Transverse colon (tissue), 4 donors: ENCODE data around the gene SLFNL1. TPM values are rescaled to one million over a fixed set of nuclear protein-coding genes. Genes with fewer than 3 reads are reported as not detected.
A peak's percentile ranks its signal among the peaks of the same experiment; 100 is the strongest.

Experiments used
- DNase-seq: peaks from one replicate; pipeline ENCODE4 v3.0.0-alpha.2; 2019
- H3K27ac ChIP-seq, 4 donors: fragments of 200-600 bp; sonication (generic); 2 replicates each; pipeline ENCODE4 v1.5.1; 2016 to 2018; ENCODE audit warnings: inconsistent platforms in 4 of 4
- H3K27me3 ChIP-seq: fragments of 200-600 bp; sonication (generic); 2 replicates; pipeline ENCODE4 v1.5.1; 2017; ENCODE audit warnings: inconsistent platforms
- H3K36me3 ChIP-seq, 4 donors: fragments of 200-600 bp; sonication (generic); 2 replicates each; pipeline ENCODE4 v1.5.1; 2017 to 2019; ENCODE audit warnings: inconsistent platforms in 4 of 4
- H3K4me1 ChIP-seq, 4 donors: fragments of 200-600 bp; sonication (generic); 2 replicates each; pipeline ENCODE4 v1.5.1; 2017 to 2020; ENCODE audit warnings: inconsistent platforms in 4 of 4
- H3K4me3 ChIP-seq, 4 donors: fragments of 200-600 bp; sonication (generic); 1 replicate in 1 of 4; 2 replicates in 3 of 4; pipeline versions ENCODE4 v1.5.1 to v1.6.1; 2017 to 2019; ENCODE audit warnings: inconsistent platforms in 4 of 4
- H3K9me3 ChIP-seq, 2 donors: fragments of 200-600 bp; sonication (generic); 2 replicates each; pipeline ENCODE4 v1.5.1; 2017 to 2019; ENCODE audit warnings: inconsistent platforms in 2 of 2
- EP300 ChIP-seq: sonication (generic); formaldehyde crosslinking; IDR thresholded peaks from one replicate; pipeline ENCODE4 v1.6.1; 2017; ENCODE audit warnings: antibody characterized with exemption, low read depth
- POLR2A ChIP-seq: fragments of 450-650 bp; IDR thresholded peaks from one replicate; pipeline ENCODE4 v1.6.1; 2016; ENCODE audit warnings: antibody characterized with exemption, mild to moderate bottlenecking, moderate library complexity
- POLR2AphosphoS5 ChIP-seq, 3 donors: sonication (generic); formaldehyde crosslinking; IDR thresholded peaks; one replicate each; pipeline ENCODE4 v1.6.1; 2016; ENCODE audit warnings: antibody characterized with exemption in 3 of 3
- WGBS, 2 donors: methylation state at CpG; one replicate each; pipeline ENCODE4 v1.1.5; 2018; ENCODE audit warnings: low coverage in 1 of 2; 5-methylcytosine and 5-hydroxymethylcytosine counted together
- in situ Hi-C, 4 donors: fragments of 200-750 bp; cut with MboI; loops; one replicate each; pipeline versions ENCODE4 v1.15.0 to v1.15.1; 2017; ENCODE audit warnings: low sequenced_read_pairs in 3 of 4, low pct_ligation_motif_present in 1 of 4, low pct_unique_long_range_greater_than_20kb in 1 of 4
- intact Hi-C: fragments of 100-400 bp; cut with DNase I; formaldehyde crosslinking; loops from one replicate; pipeline ENCODE4 v1.15.1; 2023; ENCODE audit warnings: low total_unique reads
- total RNA-seq, 4 donors: library from RNA; depleted of rRNA; stranded (reverse); fragments of >200 nt; gene quantifications; one replicate each; pipeline ENCODE4 v1.1.0, GENCODE V29; 2016
- TF ChIP-seq, protein P1 (sequence below), 5 experiments: fragments of 200-600 bp in 3 of 5; fragments of 450-650 bp in 2 of 5; sonication (generic) in 3 of 5; IDR thresholded peaks; 1 replicate in 2 of 5; 2 replicates in 3 of 5; pipeline ENCODE4 v1.5.1; 2016 to 2017; ENCODE audit warnings: antibody characterized with exemption in 5 of 5, inconsistent platforms in 3 of 5, mild to moderate bottlenecking in 2 of 5, moderate library complexity in 1 of 5

The SLFNL1 gene
- total RNA-seq, 4 donors from 2014 or later = 0.55 to 3.0 (median 1.3) TPM; not detected in 1

DNA sequence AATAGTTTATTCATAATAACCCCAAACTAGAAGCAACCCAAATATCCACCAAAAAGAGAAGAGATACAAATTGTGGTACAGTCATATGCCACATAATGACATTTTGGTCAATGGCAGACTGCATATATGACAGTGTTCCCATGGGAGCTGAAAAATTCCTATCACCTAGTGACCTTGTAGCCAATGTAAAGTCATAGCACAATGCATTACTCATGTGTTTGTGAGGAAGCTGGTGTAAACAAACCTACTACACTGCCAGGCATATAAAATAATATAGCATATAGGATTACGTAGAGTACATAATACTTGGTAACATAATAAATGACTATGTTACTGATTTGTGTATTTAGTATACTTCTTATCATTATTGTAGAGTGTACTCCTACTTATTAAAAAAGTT, 29.5 kb upstream of the SLFNL1 start:
- Histone ChIP-seq H3K27me3 (no peaks in the 10 kb centered on the region), H3K9me3 (no peaks in the 10 kb centered on the region), H3K36me3 (no peaks in the 10 kb centered on the region), H3K27ac (no peak overlapping the region), H3K4me1 (peaks cover 0 to 9% (median 2%) of the 10 kb centered on the region in 4 donors), H3K4me3 (no peak overlapping the region)
- TF ChIP-seq EP300 = no peak
- TF ChIP-seq, protein P1, sequence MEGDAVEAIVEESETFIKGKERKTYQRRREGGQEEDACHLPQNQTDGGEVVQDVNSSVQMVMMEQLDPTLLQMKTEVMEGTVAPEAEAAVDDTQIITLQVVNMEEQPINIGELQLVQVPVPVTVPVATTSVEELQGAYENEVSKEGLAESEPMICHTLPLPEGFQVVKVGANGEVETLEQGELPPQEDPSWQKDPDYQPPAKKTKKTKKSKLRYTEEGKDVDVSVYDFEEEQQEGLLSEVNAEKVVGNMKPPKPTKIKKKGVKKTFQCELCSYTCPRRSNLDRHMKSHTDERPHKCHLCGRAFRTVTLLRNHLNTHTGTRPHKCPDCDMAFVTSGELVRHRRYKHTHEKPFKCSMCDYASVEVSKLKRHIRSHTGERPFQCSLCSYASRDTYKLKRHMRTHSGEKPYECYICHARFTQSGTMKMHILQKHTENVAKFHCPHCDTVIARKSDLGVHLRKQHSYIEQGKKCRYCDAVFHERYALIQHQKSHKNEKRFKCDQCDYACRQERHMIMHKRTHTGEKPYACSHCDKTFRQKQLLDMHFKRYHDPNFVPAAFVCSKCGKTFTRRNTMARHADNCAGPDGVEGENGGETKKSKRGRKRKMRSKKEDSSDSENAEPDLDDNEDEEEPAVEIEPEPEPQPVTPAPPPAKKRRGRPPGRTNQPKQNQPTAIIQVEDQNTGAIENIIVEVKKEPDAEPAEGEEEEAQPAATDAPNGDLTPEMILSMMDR (IDR thresholded peaks at IDR 0.05) = no peak
- TF ChIP-seq POLR2A = no peak
- no peak for TF ChIP-seq POLR2AphosphoS5 (IDR thresholded peaks at IDR 0.05)
- WGBS, 2 donors = 81 to 89% methylated on average over 1 of the region's 1 CpG
- in situ Hi-C loops = no loop called here
- intact Hi-C loops = no loop called here
- DNase-seq = no peak

GRCh38 chr1:41048540-41048939, 27.0 kb upstream of the SLFNL1 start:
- Histone ChIP-seq H3K9me3 (no peaks in the 10 kb centered on the region), H3K4me1 (peaks cover 7 to 30% (median 16%) of the 10 kb centered on the region in 4 donors), H3K27ac (no peak overlapping the region), H3K27me3 (no peaks in the 10 kb centered on the region), H3K4me3 (no peak overlapping the region), H3K36me3 (no peaks in the 10 kb centered on the region)
- no peak for DNase-seq
- 94% methylated on average over 3 of the region's 3 CpGs; no CpG with 5 or more reads in 1 of the 2 donors for WGBS, 2 donors
- in situ Hi-C loops (loop anchor here in 1 of 4 donors (25.0 kb wide), 1 partner anchor 189 kb away; the partner anchor contains the start of gene SCMH1), intact Hi-C loops (no loop called here)
- TF ChIP-seq POLR2A (no peak), POLR2AphosphoS5 (IDR thresholded peaks at IDR 0.05) (no peak), EP300 (no peak)
- TF ChIP-seq, protein P1 (IDR thresholded peaks at IDR 0.05) = no peak

DNA sequence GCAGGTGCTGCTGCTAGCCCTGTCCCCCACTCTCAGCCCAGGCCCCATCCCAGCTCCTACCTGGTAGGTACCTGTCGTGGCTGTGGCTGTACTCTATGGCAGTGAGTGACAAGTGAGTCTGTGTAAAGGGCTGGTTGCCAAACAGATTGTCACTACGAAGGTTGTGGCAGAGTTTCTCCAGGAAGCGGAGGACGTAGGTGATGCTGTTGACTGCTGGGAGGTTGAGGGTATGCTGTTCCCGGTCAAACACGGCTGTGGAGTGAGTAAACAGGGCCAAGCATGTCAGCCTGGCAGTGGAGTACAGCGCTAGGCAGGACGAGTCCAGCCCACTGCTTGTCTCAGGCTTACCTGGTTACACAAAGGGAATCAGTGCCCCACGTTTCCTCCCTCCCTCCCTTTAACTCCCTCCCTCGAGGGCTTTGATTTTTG, 24.8 kb upstream of the SLFNL1 start:
- in situ Hi-C loops (loop anchor here in 1 of 4 donors (25.0 kb wide), 1 partner anchor 191 kb away; the partner anchor contains the start of gene SCMH1), intact Hi-C loops (no loop called here)
- H3K4me1 ChIP-seq = peaks cover 7 to 30% (median 16%) of the 10 kb centered on the region in 4 donors
- no peaks in the 10 kb centered on the region for H3K27me3 ChIP-seq
- no peaks in the 10 kb centered on the region for H3K9me3 ChIP-seq
- TF ChIP-seq POLR2A = peak; percentile 15
- TF ChIP-seq, protein P1 (IDR thresholded peaks at IDR 0.05) = no peak
- TF ChIP-seq EP300 = no peak
- H3K36me3 ChIP-seq = no peaks in the 10 kb centered on the region
- H3K27ac ChIP-seq = peak overlapping the region; percentile 64 to 76 (median 66)
- WGBS, 2 donors = 51% methylated on average over 10 of the region's 10 CpGs; no CpG with 5 or more reads in 1 of the 2 donors
- peak; percentile 55 for DNase-seq
- no peak overlapping the region for H3K4me3 ChIP-seq

- H3K9me3 ChIP-seq = no peaks in the 10 kb centered on the region
- DNase-seq = peak; percentile 51
- no peaks in the 10 kb centered on the region for H3K27me3 ChIP-seq
- in situ Hi-C loops = loop anchor here in 1 of 4 donors (25.0 kb wide), 1 partner anchor 192 kb away; the partner anchor contains the start of gene SCMH1
- peak overlapping the region; percentile 64 to 76 (median 66) for H3K27ac ChIP-seq
- no peak overlapping the region for H3K4me3 ChIP-seq
- intact Hi-C loops = no loop called here
- no peaks in the 10 kb centered on the region for H3K36me3 ChIP-seq
- 29 to 49% methylated on average over 4 to 5 of the region's 5 CpGs for WGBS, 2 donors
- H3K4me1 ChIP-seq = peaks cover 7 to 30% (median 16%) of the 10 kb centered on the region in 4 donors
- TF ChIP-seq POLR2AphosphoS5 (IDR thresholded peaks at IDR 0.05) (peak in 1 of 3 donors; percentile 18), EP300 (no peak)
These were observed 24.2 kb upstream of the SLFNL1 start for GRCh38 chr1:41045740-41046139.
